Activated CD4-positive, alpha-beta T cell treated with anti-CD3 and anti-CD28 coated beads, Interleukin-2, Interleukin-6, amounts not matched to agents 100 ng/mL and 50 ng/mL, durations not matched to agents 16 hours and 8 hours (primary cell): ENCODE data around the gene MRPL24.
A peak's percentile ranks its signal among the peaks of the same experiment; 100 is the strongest.

Experiments used
- DNase-seq: peaks from one replicate; pipeline ENCODE4 v3.0.0-alpha.2; 2020

The MRPL24 gene

GRCh38 chr1:156742801-156743200, 1.9 kb upstream of the MRPL24 start:
- no peak for DNase-seq

- DNase-seq = no peak
Observed at GRCh38 chr1:156742017-156742416, 1.1 kb upstream of the MRPL24 start.

- no peak for DNase-seq
Observed at GRCh38 chr1:156741481-156741983, 644 bp upstream of the MRPL24 start.

GRCh38 chr1:156740237-156740740, 599 bp downstream of the MRPL24 start:
- DNase-seq = peak; percentile 39

- DNase-seq = no peak
Observed at GRCh38 chr1:156738916-156739315, 2.0 kb downstream of the MRPL24 start.

- DNase-seq = no peak
Observed at GRCh38 chr1:156738407-156738806, 2.5 kb downstream of the MRPL24 start.

- no peak for DNase-seq
Observed at GRCh38 chr1:156733989-156734584, 6.8 kb downstream of the MRPL24 start.

GRCh38 chr1:156728599-156729462, 12.1 kb downstream of the MRPL24 start, which contains the start of gene ISG20L2:
Gene ISG20L2 (minus strand): TSS chr1:156728766. CDS start chr1:156727652, 1,114 bp downstream.
- peak; percentile 97 for DNase-seq

- DNase-seq = peak; percentile 90
Observed at GRCh38 chr1:156727926-156728598, 12.8 kb downstream of the MRPL24 start, which contains the start of gene METTL25B. Gene METTL25B (plus strand): TSS chr1:156728469. CDS start chr1:156729105, 636 bp downstream.

- no peak for DNase-seq
Observed at GRCh38 chr1:156727492-156727891, 13.4 kb downstream of the MRPL24 start.

- DNase-seq = peak; percentile 70
Observed at GRCh38 chr1:156726549-156727226, 14.2 kb downstream of the MRPL24 start.

GRCh38 chr1:156725683-156726280, 15.1 kb downstream of the MRPL24 start:
- DNase-seq = peak; percentile 91

- peak; percentile 65 for DNase-seq
Observed at GRCh38 chr1:156721535-156721934, 19.4 kb downstream of the MRPL24 start.

- DNase-seq = no peak
Observed at GRCh38 chr1:156721131-156721530, 19.8 kb downstream of the MRPL24 start.

- DNase-seq = no peak
Observed at GRCh38 chr1:156717351-156717750, 23.5 kb downstream of the MRPL24 start.

GRCh38 chr1:156714830-156715229, 26.1 kb downstream of the MRPL24 start:
- DNase-seq = no peak

- DNase-seq = no peak
Observed at GRCh38 chr1:156712626-156713025, 28.3 kb downstream of the MRPL24 start.

- DNase-seq = no peak
Observed at GRCh38 chr1:156711011-156711817, 29.7 kb downstream of the MRPL24 start.

- DNase-seq = no peak
Observed at GRCh38 chr1:156709757-156710489, 31.0 kb downstream of the MRPL24 start.

GRCh38 chr1:156709031-156709430, 31.9 kb downstream of the MRPL24 start:
- no peak for DNase-seq
